AG09319 (cell line): Measurements from ENCODE around the gene TTLL10.

Experiments used
- DNase-seq: peaks from one replicate; pipeline ENCODE4 v3.0.0-alpha.2; 2010; ENCODE audit warnings: low read depth; ENCODE audit errors: extremely low read depth
- TF ChIP-seq, protein P1 (sequence below): IDR thresholded peaks from 2 replicates; pipeline ENCODE4 v1.5.1; 2011; ENCODE audit warnings: low read depth, mild to moderate bottlenecking, inconsistent platforms, low read length, moderate library complexity

Gene TTLL10

DNA sequence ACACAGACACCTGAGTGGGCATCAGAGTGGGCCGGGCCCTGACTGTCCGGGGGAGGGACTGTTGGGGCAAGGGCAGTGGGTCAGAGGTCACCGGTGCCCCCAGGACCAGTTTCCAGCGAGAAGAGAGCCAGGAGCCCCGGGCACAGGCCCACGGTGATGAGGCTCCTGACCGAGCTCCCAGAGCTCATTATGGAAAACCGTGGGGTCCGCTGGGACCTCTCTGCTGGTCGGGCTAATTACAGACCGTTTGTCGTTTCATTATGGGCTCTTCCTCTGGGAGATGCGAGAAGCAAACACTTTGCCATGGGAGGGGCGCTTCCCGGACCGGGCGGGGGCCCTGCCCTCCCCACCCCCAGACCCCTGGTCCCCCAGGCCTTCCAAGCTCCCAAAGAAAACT lies 12.0 kb upstream of the TTLL10 start:
- TF ChIP-seq, protein P1, sequence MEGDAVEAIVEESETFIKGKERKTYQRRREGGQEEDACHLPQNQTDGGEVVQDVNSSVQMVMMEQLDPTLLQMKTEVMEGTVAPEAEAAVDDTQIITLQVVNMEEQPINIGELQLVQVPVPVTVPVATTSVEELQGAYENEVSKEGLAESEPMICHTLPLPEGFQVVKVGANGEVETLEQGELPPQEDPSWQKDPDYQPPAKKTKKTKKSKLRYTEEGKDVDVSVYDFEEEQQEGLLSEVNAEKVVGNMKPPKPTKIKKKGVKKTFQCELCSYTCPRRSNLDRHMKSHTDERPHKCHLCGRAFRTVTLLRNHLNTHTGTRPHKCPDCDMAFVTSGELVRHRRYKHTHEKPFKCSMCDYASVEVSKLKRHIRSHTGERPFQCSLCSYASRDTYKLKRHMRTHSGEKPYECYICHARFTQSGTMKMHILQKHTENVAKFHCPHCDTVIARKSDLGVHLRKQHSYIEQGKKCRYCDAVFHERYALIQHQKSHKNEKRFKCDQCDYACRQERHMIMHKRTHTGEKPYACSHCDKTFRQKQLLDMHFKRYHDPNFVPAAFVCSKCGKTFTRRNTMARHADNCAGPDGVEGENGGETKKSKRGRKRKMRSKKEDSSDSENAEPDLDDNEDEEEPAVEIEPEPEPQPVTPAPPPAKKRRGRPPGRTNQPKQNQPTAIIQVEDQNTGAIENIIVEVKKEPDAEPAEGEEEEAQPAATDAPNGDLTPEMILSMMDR: no peak

DNA sequence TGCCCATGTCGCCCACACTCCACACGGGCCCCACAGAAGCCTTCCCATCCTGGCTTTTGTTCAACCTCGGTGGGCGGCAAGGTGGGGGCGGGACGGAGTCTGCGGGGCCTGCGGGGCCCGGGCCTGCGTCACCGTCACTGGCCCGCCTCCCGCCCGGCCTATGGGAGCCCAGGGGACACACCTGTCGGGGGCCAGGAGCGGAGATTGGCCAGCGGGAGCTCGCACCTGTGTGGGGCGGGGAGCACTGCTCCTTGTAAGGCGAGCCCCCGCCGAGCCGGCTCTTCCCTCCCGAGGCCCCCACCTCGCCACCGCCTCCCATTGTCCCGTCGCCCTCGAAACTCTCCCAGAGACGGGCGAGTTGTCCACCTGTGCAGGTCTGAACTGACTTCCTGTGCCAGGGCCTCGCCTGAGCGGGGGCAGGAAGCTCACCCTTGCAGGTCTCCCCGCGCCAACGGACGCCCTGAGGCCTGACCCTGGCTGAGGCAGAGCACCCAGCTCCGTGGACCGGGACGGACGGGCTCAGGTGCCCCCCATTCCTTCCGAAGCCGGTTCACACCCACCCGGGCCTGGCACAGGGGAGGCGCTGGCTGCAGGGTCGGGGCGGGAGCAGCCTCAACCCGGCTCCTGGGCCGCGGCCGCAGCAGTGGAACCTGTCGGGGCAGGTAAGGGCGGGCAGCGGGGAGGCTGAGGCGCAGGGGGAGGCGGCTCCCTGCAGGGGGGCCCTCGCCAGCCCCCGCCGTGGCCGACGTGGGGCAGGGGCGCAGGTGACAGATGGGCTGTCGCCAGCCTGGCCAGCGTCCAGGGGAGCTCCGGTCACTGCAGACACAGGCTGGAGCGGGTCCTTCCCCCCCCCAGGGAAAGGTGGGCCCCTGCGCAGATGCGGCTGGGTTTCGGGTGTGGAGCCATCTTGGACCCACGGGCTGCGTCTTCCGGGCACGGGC lies 10.8 kb upstream of the TTLL10 start:
- no peak for DNase-seq
- TF ChIP-seq, protein P1: no peak

More for the DNA sequence above, 12.0 kb upstream of the TTLL10 start:
- DNase-seq: no peak

- TF ChIP-seq, protein P1: no peak
- no peak for DNase-seq
These were observed 10.1 kb upstream of the TTLL10 start for GRCh38 chr1:1163538-1164070.

- TF ChIP-seq, protein P1: no peak
- no peak for DNase-seq
These were observed 9.3 kb upstream of the TTLL10 start for GRCh38 chr1:1164361-1164700.

- no peak for DNase-seq
- TF ChIP-seq, protein P1: no peak
These were observed 8.8 kb upstream of the TTLL10 start for GRCh38 chr1:1164701-1165451.

GRCh38 chr1:1165485-1165884 lies 8.2 kb upstream of the TTLL10 start:
- TF ChIP-seq, protein P1: no peak
- no peak for DNase-seq
